Fibroblast of lung (primary cell): ENCODE results near the gene ARFGAP2. TPM values are rescaled to one million over a fixed set of nuclear protein-coding genes. Genes with fewer than 3 reads are reported as not detected.

ENCODE experiments used
- DNase-seq, 2 donors: peaks; one replicate each; pipeline versions ENCODE4 v3.0.0 to v3.0.0-alpha.2; 2010; ENCODE audit warnings: low read depth in 2 of 2
- H2AFZ ChIP-seq: 2 replicates; pipeline ENCODE4 v1.5.1; 2012; ENCODE audit warnings: low read length, control low read depth, inconsistent platforms
- H3K27ac ChIP-seq: 2 replicates; pipeline ENCODE4 v1.5.1; 2011; ENCODE audit warnings: low read length, control low read depth; ENCODE audit not compliant: insufficient read depth
- H3K27me3 ChIP-seq: 2 replicates; pipeline ENCODE4 v1.5.1; 2011; ENCODE audit warnings: mild to moderate bottlenecking, low read length; ENCODE audit not compliant: control insufficient read depth, insufficient read depth
- H3K36me3 ChIP-seq: 2 replicates; pipeline ENCODE4 v1.5.1; 2011; ENCODE audit warnings: low read length; ENCODE audit not compliant: control insufficient read depth, insufficient read depth
- H3K4me1 ChIP-seq: 2 replicates; pipeline ENCODE4 v1.5.1; 2011; ENCODE audit warnings: low read length; ENCODE audit not compliant: control insufficient read depth, insufficient read depth; ENCODE audit errors: extremely low read depth
- H3K4me2 ChIP-seq: 2 replicates; pipeline ENCODE4 v1.5.1; 2011; ENCODE audit warnings: low read length, control low read depth; ENCODE audit not compliant: insufficient read depth; ENCODE audit errors: extremely low read depth
- H3K4me3 ChIP-seq, 4 experiments: fragments of 200-600 bp in 1 of 4; sonication (generic) in 1 of 4; replicated peaks in 1 of 4; 2 replicates each; pipeline ENCODE4 v1.5.1; 2011 to 2016; ENCODE audit warnings: low read length in 4 of 4, low read depth in 3 of 4, mild to moderate bottlenecking in 3 of 4, control low read depth in 2 of 4, inconsistent platforms in 1 of 4, mixed read lengths in 1 of 4; ENCODE audit not compliant: insufficient read depth in 1 of 4; ENCODE audit errors: control extremely low read depth in 1 of 4
- H3K79me2 ChIP-seq: 2 replicates; pipeline ENCODE4 v1.5.1; 2012; ENCODE audit warnings: mild to moderate bottlenecking, low read length, inconsistent platforms; ENCODE audit not compliant: control insufficient read depth, insufficient read depth
- H3K9ac ChIP-seq: 2 replicates; pipeline ENCODE4 v1.5.1; 2011; ENCODE audit warnings: mild to moderate bottlenecking, low read length, control low read depth; ENCODE audit not compliant: insufficient read depth
- H3K9me3 ChIP-seq: 2 replicates; pipeline ENCODE4 v1.5.1; 2012; ENCODE audit warnings: low read depth, low read length; ENCODE audit not compliant: control insufficient read depth, insufficient read depth
- H4K20me1 ChIP-seq: 2 replicates; pipeline ENCODE4 v1.5.1; 2011; ENCODE audit warnings: low read length; ENCODE audit not compliant: control insufficient read depth, insufficient read depth; ENCODE audit errors: extremely low read depth
- CTCF ChIP-seq, 2 donors: IDR thresholded peaks in 1 of 2; conservative IDR thresholded peaks in 1 of 2; 1 replicate in 1 of 2; 2 replicates in 1 of 2; pipeline ENCODE4 v1.5.1; 2011 to 2012; ENCODE audit warnings: low read length in 2 of 2, control low read depth in 1 of 2, inconsistent platforms in 1 of 2, low read depth in 1 of 2, mild to moderate bottlenecking in 1 of 2
- EZH2 ChIP-seq: IDR thresholded peaks from 2 replicates; pipeline ENCODE4 v1.5.1; 2012; ENCODE audit warnings: low read length, control low read depth, mild to moderate bottlenecking; ENCODE audit errors: missing control alignments
- polyA plus RNA-seq, 2 donors: library from polyadenylated mRNA; depleted of rRNA in 1 of 2; stranded (reverse) in 1 of 2; unstranded in 1 of 2; fragments of >200 nt; gene quantifications; 2 replicates each; pipeline ENCODE4 v1.2.1, GENCODE V29; 2011 to 2012; ENCODE audit warnings: missing spikeins in 1 of 2
- total RNA-seq: library from RNA; depleted of rRNA; stranded (reverse); fragments of >200 nt; gene quantifications from 2 replicates; pipeline ENCODE4 v1.2.1, GENCODE V29; 2014

ARFGAP2 gene
- total and polyA plus RNA-seq, 2 donors (not counting 1 experiment from before 2014, with no cell fraction given), result 50.1 to 80.4 TPM

DNA sequence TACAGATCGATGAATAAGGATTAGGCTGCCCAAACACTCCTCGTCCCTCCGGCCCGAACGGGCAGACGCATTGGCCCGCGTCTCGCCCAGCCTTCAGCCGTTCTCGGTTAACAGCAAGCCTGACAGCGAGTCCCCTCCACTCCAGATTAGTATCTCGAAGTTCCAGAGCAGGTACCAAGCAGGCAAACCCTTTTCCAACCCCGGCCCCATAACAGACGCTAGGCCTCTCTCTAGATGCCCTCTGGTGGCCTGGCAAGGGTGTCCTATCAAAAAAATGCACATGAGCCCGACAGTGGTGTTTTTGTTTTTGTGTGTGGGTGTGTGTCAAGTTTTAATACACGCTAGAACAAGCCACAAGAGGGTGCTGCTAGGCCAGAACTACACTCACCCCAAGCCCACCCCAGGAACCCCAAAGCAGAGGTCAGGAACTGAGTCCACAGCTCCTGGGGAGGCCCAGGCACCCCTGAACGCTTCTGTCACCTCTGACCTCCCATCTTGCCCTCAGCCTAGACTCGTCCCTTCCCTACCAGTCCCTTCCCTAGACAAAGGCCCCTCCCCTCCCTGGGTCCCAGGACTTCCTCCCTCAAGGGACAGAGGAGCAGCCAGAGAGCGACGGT is 658 bp upstream of the ARFGAP2 start:
- peaks cover 39% of the 10 kb centered on the region for H3K79me2 ChIP-seq

GRCh38 chr11:47175746-47176327 is 842 bp downstream of the ARFGAP2 start:
- Histone ChIP-seq H3K9ac (peak overlapping the region; percentile 97), H3K36me3 (peaks cover 19% of the 10 kb centered on the region), H3K27me3 (no peaks in the 10 kb centered on the region), H2AFZ (no peak overlapping the region), H3K79me2 (peaks cover 47% of the 10 kb centered on the region), H3K4me1 (peaks cover 13% of the 10 kb centered on the region), H3K4me2 (peak overlapping the region; percentile 98), H3K9me3 (no peaks in the 10 kb centered on the region), H3K27ac (peak overlapping the region; percentile 98), H4K20me1 (no peaks in the 10 kb centered on the region), H3K4me3 (peak overlapping the region; percentile 91 to 99 (median 93))
- DNase-seq, result no peak
- TF ChIP-seq EZH2 (no peak), CTCF (conservative IDR thresholded peaks at IDR 0.05 in 1 of 2, IDR thresholded peaks at IDR 0.05 in 1 of 2; ENCODE audit: low read depth in 1 of 2, low read length in 2 of 2) (no peak)

More for the DNA sequence above, 658 bp upstream of the ARFGAP2 start:
- Histone ChIP-seq H3K4me3 (peak overlapping the region; percentile 48 to 95 (median 80)), H3K27ac (peak overlapping the region; percentile 98), H3K4me1 (peaks cover 13% of the 10 kb centered on the region), H3K9me3 (no peaks in the 10 kb centered on the region), H3K4me2 (peak overlapping the region; percentile 100), H3K9ac (peak overlapping the region; percentile 53), H3K27me3 (no peaks in the 10 kb centered on the region), H4K20me1 (no peaks in the 10 kb centered on the region), H2AFZ (peak overlapping the region; percentile 92), H3K36me3 (peaks cover 12% of the 10 kb centered on the region)
- DNase-seq, result peak; percentile 73 to 82
- no peak for TF ChIP-seq EZH2
- TF ChIP-seq CTCF (conservative IDR thresholded peaks at IDR 0.05 in 1 of 2, IDR thresholded peaks at IDR 0.05 in 1 of 2; ENCODE audit: low read depth in 1 of 2, low read length in 2 of 2), result peak; percentile 62 to 68

DNA sequence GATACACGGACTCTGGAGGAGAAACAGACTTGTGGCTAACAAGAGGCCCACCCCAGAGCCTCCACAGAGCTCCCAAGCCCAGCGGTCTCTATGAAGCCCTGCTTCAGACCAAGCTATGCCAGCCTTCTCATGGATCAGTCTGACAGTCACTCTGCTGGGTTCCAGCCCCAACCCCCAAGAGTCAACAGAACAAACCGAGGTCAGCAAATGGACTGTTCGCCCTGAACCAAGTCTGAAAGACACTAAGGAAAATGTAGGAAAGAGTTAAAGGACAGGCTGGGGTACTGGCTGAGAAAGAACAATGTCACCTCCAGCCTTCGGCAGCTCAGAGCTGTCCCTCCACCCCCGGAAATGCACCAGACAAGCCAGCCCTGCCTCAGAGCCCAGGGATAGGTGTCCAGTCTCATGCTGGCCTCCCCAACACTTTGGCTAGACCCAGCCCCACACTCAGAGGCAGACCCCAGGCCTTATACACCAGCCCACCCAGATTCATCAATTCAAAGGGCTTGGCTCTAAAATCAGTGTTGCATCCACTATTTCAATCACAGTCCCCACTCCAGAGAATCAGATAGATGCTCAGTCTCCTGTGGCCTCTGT is 3.8 kb downstream of the ARFGAP2 start:
- no peak for TF ChIP-seq CTCF (conservative IDR thresholded peaks at IDR 0.05 in 1 of 2, IDR thresholded peaks at IDR 0.05 in 1 of 2; ENCODE audit: low read depth in 1 of 2, low read length in 2 of 2)
- no peak for TF ChIP-seq EZH2
- no peak for DNase-seq
- peaks cover 51% of the 10 kb centered on the region for H3K79me2 ChIP-seq
- peaks cover 13% of the 10 kb centered on the region for H3K4me1 ChIP-seq
- no peaks in the 10 kb centered on the region for H3K27me3 ChIP-seq
- H3K9me3 ChIP-seq, result no peaks in the 10 kb centered on the region
- peaks cover 25% of the 10 kb centered on the region for H3K36me3 ChIP-seq
- no peak overlapping the region for H3K4me3 ChIP-seq
- H2AFZ ChIP-seq, result no peak overlapping the region
- no peak overlapping the region for H3K27ac ChIP-seq
- H3K4me2 ChIP-seq, result no peak overlapping the region
- H4K20me1 ChIP-seq, result no peaks in the 10 kb centered on the region
- H3K9ac ChIP-seq, result no peak overlapping the region
